Activated CD4-positive, alpha-beta T cell treated with anti-CD3 and anti-CD28 coated beads, Interleukin-2, amount 10 ng/mL, durations not matched to agents 7 days and 5 days (primary cell): ENCODE measurements around the gene DNM3. TPM values are rescaled to one million over a fixed set of nuclear protein-coding genes. Genes with fewer than 3 reads are reported as not detected.

Source experiments
- CTCF ChIA-PET: fragments of 350-600 bp; sonication (Branson Sonifier 250); formaldehyde crosslinking; loops from one replicate; lab custom pipeline; 2021; ENCODE audit warnings: antibody characterized with exemption; lab: Charles Lee
- POLR2A ChIA-PET: fragments of 350-600 bp; sonication (Branson Sonifier 250); formaldehyde crosslinking; loops from one replicate; lab custom pipeline; 2021; ENCODE audit warnings: antibody characterized with exemption; lab: Charles Lee
- DNase-seq: peaks from one replicate; pipeline ENCODE4 v3.0.0-alpha.2; 2020
- H3K27ac Mint-ChIP-seq: one replicate; pipeline ENCODE4 v1.8.0; 2021; ENCODE audit warnings: mild to moderate bottlenecking, moderate library complexity, mixed read lengths
- H3K27me3 Mint-ChIP-seq: one replicate; pipeline ENCODE4 v1.8.0; 2021; ENCODE audit warnings: mixed read lengths
- H3K36me3 Mint-ChIP-seq: one replicate; pipeline ENCODE4 v1.8.0; 2021; ENCODE audit warnings: low read depth, mixed read lengths
- H3K4me1 Mint-ChIP-seq: one replicate; pipeline ENCODE4 v1.8.0; 2021; ENCODE audit warnings: mixed read lengths
- H3K4me3 Mint-ChIP-seq: one replicate; pipeline ENCODE4 v1.8.0; 2021; ENCODE audit warnings: mild to moderate bottlenecking, moderate library complexity, mixed read lengths
- H3K9me3 Mint-ChIP-seq: one replicate; pipeline ENCODE4 v1.8.0; 2021; ENCODE audit warnings: mixed read lengths
- total RNA-seq, 2 experiments: library from RNA; stranded (reverse); gene quantifications; one replicate each; pipeline ENCODE4 v1.2.3, GENCODE V29; 2021

The DNM3 gene
- total RNA-seq, 2 experiments from 2014 or later, result 2.1 TPM

DNA sequence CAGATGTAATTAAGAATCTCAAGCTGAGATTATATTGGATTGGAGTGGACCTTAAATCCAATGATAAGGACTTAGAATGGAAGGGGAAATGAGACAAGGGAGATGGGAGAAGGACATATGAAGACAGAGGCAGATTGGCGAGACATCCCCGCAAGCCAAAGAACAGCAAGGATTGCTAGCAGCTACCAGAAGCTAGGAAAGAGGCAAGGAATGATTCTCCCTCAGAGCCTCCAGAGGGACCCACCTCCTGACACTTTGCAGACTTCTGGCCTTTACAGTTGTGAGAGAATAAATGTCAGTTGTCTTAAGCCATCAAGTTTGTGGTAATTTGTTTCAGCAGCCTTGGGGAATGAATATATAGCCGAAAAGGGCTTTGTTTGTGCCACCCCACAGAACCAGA lies 39.1 kb upstream of the DNM3 start:
- peaks cover 12% of the 10 kb centered on the region for H3K4me1 Mint-ChIP-seq
- no peaks in the 10 kb centered on the region for H3K27me3 Mint-ChIP-seq
- H3K4me3 Mint-ChIP-seq, result no peak overlapping the region
- peaks cover 10% of the 10 kb centered on the region for H3K36me3 Mint-ChIP-seq
- ChIA-PET POLR2A (interaction anchor here (0.9 kb wide), 1 partner anchor 13 kb away, joined by 3 read pairs; no protein-coding TSS in a partner anchor), CTCF (interaction anchor here (0.8 to 3.0 kb wide), 9 partner anchors 8 to 196 kb away, joined by 3 to 15 read pairs (median 4); no protein-coding TSS in a partner anchor)
- H3K27ac Mint-ChIP-seq, result no peak overlapping the region
- DNase-seq, result no peak
- H3K9me3 Mint-ChIP-seq, result no peaks in the 10 kb centered on the region

DNA sequence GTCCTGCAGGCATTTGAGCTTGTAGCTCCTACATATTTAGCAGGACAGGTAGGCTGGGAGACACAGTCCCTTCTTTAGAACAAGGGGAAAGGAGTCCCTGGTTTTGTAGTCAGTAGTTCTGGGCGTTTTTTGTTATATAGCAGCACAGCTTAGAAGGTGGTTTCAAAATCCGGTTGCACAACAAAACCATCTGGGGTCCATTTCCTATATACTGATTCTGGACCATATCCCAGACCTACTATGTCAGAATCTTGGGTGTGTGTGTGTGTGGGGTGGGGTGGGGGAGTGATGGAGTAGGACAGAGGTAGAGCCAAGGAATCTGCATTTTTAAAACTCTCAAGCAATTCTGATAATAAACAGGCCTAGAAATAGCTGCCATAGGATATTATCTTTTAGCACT lies 38.3 kb upstream of the DNM3 start:
- peaks cover 12% of the 10 kb centered on the region for H3K4me1 Mint-ChIP-seq
- peaks cover 4% of the 10 kb centered on the region for H3K36me3 Mint-ChIP-seq
- no peaks in the 10 kb centered on the region for H3K9me3 Mint-ChIP-seq
- no peaks in the 10 kb centered on the region for H3K27me3 Mint-ChIP-seq
- H3K27ac Mint-ChIP-seq, result no peak overlapping the region
- ChIA-PET CTCF (interaction anchor here (0.9 to 2.2 kb wide), 5 partner anchors 13 to 62 kb away, joined by 3 to 7 read pairs (median 4); no protein-coding TSS in a partner anchor), POLR2A (interaction anchor here (0.8 kb wide), 1 partner anchor 97 kb away, joined by 3 read pairs; no protein-coding TSS in a partner anchor)
- no peak for DNase-seq
- H3K4me3 Mint-ChIP-seq, result no peak overlapping the region

DNA sequence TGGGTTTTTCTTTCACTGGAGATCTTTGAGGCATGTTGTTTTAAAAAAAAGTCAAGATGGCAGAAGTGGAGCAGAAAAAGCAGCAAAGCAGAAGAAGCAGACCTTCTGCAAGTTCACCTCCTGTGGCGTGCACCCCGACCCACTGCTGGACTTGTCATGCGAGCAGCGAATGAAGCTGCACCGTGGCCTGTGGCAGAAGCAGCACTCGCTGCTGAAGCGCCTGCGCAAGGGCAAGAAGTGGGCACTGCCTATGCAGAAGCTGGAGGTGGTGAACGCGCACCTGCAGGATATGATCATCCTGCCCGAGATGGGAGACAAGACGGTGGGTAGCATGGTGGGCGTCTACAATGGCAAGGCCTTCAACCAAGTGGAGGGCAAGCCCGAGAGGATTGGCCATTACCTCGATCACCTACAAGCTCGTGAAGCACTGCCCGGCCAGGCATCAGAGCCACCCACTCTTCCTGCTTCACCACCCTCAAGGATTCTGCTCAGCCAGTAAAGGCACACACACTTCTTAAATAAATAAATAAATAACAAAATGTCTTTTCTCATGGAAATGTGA lies 37.8 kb upstream of the DNM3 start:
- no peak overlapping the region for H3K4me3 Mint-ChIP-seq
- no peak overlapping the region for H3K27ac Mint-ChIP-seq
- CTCF ChIA-PET, result interaction anchor here (0.9 to 2.7 kb wide), 6 partner anchors 12 to 181 kb away, joined by 3 to 12 read pairs (median 6); no protein-coding TSS in a partner anchor
- POLR2A ChIA-PET, result interaction anchor here (0.8 kb wide), 1 partner anchor 96 kb away, joined by 3 read pairs; no protein-coding TSS in a partner anchor
- peaks cover under 1% of the 10 kb centered on the region for H3K36me3 Mint-ChIP-seq
- peaks cover 12% of the 10 kb centered on the region for H3K4me1 Mint-ChIP-seq
- no peaks in the 10 kb centered on the region for H3K9me3 Mint-ChIP-seq
- no peak for DNase-seq
- no peaks in the 10 kb centered on the region for H3K27me3 Mint-ChIP-seq

DNA sequence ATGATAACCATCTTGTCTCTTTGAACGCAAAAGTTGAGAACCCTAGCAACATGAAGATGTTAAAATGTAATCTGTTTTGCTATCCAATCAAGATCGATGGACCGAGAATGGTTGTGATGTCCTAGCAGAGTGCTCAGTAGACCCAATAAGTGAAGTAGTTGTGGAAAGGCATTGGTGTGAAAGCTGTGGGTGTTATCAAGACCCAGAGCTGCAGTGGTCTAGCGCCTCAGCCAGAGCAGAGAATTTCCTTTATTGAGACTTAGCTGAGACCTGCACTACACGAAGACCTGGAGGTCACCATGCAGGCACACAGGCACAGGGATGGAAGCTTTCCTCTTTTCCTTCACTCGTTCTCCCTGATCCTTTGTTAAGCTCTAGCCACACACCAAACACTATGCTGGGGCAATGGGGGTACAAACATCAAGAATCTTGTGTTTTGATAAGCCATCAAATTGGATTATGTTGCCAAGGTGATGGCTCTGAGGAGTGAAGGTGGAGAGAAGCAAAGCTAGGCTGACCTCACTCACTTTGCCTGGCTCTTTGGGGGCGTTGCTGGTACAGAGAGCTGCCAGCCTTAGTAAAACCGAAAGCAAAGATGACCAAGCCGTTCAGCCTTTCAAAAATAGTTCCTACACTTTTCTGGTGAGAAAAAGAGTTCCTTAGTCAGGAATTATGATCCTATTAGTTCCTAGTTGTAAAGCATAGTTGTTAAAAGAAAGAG lies 35.7 kb upstream of the DNM3 start:
- H3K4me3 Mint-ChIP-seq, result no peak overlapping the region
- POLR2A ChIA-PET, result no interaction called here
- DNase-seq, result no peak
- CTCF ChIA-PET, result interaction anchor here (0.9 to 2.7 kb wide), 5 partner anchors 10 to 179 kb away, joined by 3 to 12 read pairs (median 4); no protein-coding TSS in a partner anchor
- no peaks in the 10 kb centered on the region for H3K27me3 Mint-ChIP-seq
- peaks cover 12% of the 10 kb centered on the region for H3K4me1 Mint-ChIP-seq
- no peaks in the 10 kb centered on the region for H3K9me3 Mint-ChIP-seq
- H3K27ac Mint-ChIP-seq, result no peak overlapping the region
- H3K36me3 Mint-ChIP-seq, result no peaks in the 10 kb centered on the region

DNA sequence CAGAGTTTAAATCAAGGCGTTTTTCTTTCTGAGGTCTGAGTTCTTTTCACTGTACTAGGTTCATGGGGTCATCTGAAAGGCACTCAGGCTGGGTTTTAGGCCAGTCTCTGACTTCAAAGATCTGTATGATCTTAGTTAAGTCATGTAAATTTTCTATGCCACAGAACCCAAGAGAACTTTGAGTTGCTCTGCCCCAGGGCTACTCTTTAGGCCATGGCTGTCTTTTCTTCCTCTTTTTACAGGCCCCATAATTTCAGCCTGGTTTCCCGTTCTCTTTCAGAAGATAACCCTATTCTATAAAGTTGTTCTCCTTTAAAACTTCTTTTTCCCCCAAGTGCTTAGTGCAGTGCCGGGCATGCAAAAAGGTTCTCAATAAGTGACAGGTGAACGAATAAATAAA lies 33.7 kb upstream of the DNM3 start:
- Mint-ChIP-seq H3K27me3 (no peaks in the 10 kb centered on the region), H3K27ac (no peak overlapping the region), H3K36me3 (no peaks in the 10 kb centered on the region), H3K4me3 (no peak overlapping the region), H3K4me1 (peaks cover 8% of the 10 kb centered on the region), H3K9me3 (no peaks in the 10 kb centered on the region)
- ChIA-PET CTCF (interaction anchor here (1.1 to 2.5 kb wide), 2 partner anchors 10 to 163 kb away, joined by 5 to 10 read pairs; no protein-coding TSS in a partner anchor), POLR2A (no interaction called here)
- DNase-seq, result no peak

DNA sequence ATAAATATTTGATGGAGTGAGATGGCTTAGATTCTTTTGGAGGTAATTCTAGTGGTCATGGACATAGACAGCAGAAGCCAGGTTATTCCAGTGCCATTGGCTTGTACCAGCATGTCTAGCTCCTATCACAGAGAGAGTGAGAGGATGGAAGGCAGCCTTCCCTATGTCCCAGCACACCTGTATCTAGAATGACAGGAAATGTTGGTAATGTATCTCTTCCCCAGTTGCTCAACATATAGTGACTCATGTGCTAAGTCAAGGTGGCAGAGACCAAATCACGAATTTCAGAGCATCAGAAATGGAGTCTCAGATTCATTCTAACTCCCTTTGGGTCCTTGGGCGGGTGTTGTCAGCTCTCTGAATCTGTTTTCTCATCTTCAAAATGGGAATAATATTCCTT lies 31.5 kb upstream of the DNM3 start:
- POLR2A ChIA-PET, result no interaction called here
- CTCF ChIA-PET, result interaction anchor here (1.0 to 4.1 kb wide), 2 partner anchors 9 to 10 kb away, joined by 3 to 15 read pairs; no protein-coding TSS in a partner anchor
- no peak overlapping the region for H3K27ac Mint-ChIP-seq
- H3K36me3 Mint-ChIP-seq, result no peaks in the 10 kb centered on the region
- H3K27me3 Mint-ChIP-seq, result no peaks in the 10 kb centered on the region
- no peak for DNase-seq
- peaks cover 12% of the 10 kb centered on the region for H3K4me1 Mint-ChIP-seq
- no peaks in the 10 kb centered on the region for H3K9me3 Mint-ChIP-seq
- H3K4me3 Mint-ChIP-seq, result no peak overlapping the region

DNA sequence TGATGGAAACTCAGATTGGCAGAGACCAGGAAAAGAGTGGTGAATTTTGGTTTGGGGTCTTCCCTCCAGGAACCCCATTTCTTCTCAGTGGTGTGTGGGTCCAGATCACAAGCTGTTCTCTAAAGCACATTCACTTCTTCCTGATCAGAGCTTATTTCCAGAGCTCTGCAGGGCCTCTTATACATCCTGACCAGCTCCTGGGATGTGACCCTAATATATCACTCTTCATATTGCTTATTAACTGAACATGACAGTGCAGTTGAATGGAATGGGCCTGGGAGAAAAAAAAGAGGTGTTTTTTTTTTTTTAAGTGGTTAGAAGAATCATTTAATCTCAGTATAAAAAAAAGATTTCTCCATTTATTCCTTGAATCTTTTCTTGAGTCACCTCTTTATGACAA lies 29.6 kb upstream of the DNM3 start:
- CTCF ChIA-PET, result interaction anchor here (4.1 kb wide), 1 partner anchor 11 kb away, joined by 15 read pairs; no protein-coding TSS in a partner anchor
- H3K9me3 Mint-ChIP-seq, result no peaks in the 10 kb centered on the region
- H3K27ac Mint-ChIP-seq, result no peak overlapping the region
- H3K36me3 Mint-ChIP-seq, result no peaks in the 10 kb centered on the region
- no peak for DNase-seq
- H3K4me3 Mint-ChIP-seq, result no peak overlapping the region
- POLR2A ChIA-PET, result no interaction called here
- H3K4me1 Mint-ChIP-seq, result peaks cover 6% of the 10 kb centered on the region
- no peaks in the 10 kb centered on the region for H3K27me3 Mint-ChIP-seq

DNA sequence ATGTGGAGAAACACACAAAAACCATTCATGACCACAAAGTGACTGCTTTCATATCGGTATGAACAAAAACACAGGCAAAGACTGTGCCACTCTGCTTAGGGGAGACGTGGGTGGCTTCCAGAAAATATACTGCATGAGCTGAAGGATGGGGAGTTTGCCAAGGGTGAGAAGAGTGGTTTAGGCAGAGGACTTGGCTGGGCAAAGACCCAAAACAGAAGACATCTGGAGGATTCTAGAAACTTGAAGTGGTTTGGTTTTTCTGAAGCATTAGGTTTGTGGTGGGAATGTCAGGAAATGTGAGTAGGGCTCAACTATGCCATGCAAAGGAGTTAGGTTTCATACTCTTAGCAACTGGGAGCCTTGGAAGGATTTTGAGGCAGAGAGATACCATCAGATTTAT lies 26.6 kb upstream of the DNM3 start:
- H3K36me3 Mint-ChIP-seq, result no peaks in the 10 kb centered on the region
- H3K4me1 Mint-ChIP-seq, result peaks cover 24% of the 10 kb centered on the region
- no peaks in the 10 kb centered on the region for H3K9me3 Mint-ChIP-seq
- ChIA-PET CTCF (interaction anchor here (1.8 to 1.9 kb wide), 2 partner anchors 12 to 14 kb away, joined by 4 to 7 read pairs; no protein-coding TSS in a partner anchor), POLR2A (no interaction called here)
- H3K27ac Mint-ChIP-seq, result no peak overlapping the region
- H3K4me3 Mint-ChIP-seq, result no peak overlapping the region
- no peaks in the 10 kb centered on the region for H3K27me3 Mint-ChIP-seq
- DNase-seq, result no peak

DNA sequence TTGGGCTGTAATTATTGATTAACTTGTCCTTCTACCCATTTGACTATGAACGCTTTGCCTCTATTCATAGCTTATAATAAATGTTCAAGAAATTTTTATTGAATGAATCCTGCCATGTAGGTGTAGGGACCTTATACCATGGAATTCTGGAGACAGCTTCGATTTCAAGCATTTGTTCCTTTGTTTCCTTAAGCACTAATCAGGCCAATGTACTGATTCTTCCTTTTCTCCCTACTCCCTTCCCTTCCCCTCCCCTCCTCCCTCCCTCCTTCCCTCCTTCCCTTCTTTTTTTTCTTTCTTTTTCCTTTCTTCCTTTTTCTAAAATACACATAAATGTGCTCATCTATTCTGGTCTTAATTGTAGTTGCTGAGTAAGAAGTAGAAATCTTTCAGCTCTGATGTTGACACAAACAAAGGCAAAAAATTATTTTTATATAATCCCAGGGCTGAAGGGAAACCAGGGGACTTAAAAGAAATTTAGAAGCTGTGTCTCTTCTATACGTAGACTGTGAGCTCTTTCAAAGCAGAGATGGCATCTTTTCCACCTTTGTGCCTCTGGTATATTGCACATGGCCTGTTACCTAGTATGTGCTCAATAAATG lies 24.9 kb upstream of the DNM3 start:
- Mint-ChIP-seq H3K27me3 (no peaks in the 10 kb centered on the region), H3K27ac (no peak overlapping the region), H3K9me3 (no peaks in the 10 kb centered on the region), H3K36me3 (no peaks in the 10 kb centered on the region), H3K4me1 (peaks cover 24% of the 10 kb centered on the region), H3K4me3 (no peak overlapping the region)
- ChIA-PET CTCF (interaction anchor here (0.6 to 1.9 kb wide), 5 partner anchors 9 to 171 kb away, joined by 3 to 10 read pairs (median 4); no protein-coding TSS in a partner anchor), POLR2A (no interaction called here)
- DNase-seq, result no peak

DNA sequence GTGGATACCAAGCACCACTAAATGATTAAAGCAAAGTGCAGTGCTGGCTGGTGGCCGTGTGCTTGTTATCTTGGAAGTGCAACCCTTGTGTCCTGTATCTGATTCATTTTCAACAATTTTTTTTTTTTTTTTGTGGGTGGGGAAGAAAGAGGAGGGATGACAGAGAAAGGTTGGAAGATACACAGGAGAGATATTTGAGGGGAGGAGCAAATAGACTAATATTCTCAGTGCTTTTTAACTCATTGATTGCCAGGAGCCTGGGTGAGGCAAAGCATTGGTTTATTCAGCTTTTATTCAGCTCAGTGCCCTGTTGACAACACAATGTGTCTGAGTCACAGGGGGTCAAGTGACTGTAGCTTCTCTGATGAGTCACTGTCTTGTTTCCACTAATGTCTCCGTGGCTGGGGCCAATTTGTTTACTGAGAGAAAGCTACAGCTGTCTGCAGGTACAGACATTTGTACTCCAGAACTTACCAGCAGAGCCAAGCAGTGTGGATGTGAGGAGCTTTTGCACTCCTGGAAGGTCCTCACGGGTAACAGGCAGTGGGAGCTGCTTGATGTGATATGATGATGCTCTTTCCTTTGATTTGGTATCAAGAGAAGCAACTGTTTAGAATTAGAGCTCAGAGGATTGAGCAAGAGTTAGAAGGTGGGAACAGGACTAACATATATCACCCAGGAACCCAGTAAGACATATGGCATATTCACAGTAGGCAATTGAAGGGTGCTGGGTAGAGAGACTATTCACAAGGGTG lies 23.6 kb upstream of the DNM3 start:
- peaks cover 24% of the 10 kb centered on the region for H3K4me1 Mint-ChIP-seq
- H3K27me3 Mint-ChIP-seq, result no peaks in the 10 kb centered on the region
- no peak overlapping the region for H3K4me3 Mint-ChIP-seq
- peak; percentile 21 for DNase-seq
- H3K9me3 Mint-ChIP-seq, result no peaks in the 10 kb centered on the region
- H3K36me3 Mint-ChIP-seq, result no peaks in the 10 kb centered on the region
- POLR2A ChIA-PET, result interaction anchor here (0.6 kb wide), 1 partner anchor 24 kb away, joined by 6 read pairs; the partner anchor contains the start of gene DNM3
- H3K27ac Mint-ChIP-seq, result peak overlapping the region; percentile 31
- CTCF ChIA-PET, result interaction anchor here (1.0 to 2.3 kb wide), 4 partner anchors 10 to 24 kb away, joined by 3 to 10 read pairs (median 7); partner anchors contain the start of gene DNM3

DNA sequence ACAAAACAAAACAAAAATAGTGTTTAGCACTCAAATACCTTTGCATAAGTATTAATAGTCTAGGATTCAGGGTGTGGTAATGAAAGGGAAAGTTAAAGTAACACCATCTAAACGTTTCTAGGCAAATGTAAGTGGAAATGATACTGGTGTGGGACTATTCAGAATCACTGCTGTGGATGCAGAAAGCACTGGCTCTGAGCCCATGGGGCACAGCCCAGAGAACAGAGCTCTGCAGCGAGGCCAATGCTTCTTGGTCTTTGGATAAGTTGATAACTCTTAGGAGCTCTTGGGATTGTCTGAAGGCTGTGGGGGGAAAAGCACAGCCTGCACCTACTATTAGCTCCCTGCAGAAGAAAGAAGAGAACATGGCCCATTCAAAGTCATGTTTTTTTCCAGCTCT lies 21.4 kb upstream of the DNM3 start:
- ChIA-PET CTCF (interaction anchor here (0.7 to 1.0 kb wide), 2 partner anchors 10 to 111 kb away, joined by 3 read pairs; no protein-coding TSS in a partner anchor), POLR2A (no interaction called here)
- DNase-seq, result no peak
- Mint-ChIP-seq H3K36me3 (no peaks in the 10 kb centered on the region), H3K27me3 (no peaks in the 10 kb centered on the region), H3K27ac (no peak overlapping the region), H3K4me1 (peaks cover 19% of the 10 kb centered on the region), H3K4me3 (no peak overlapping the region), H3K9me3 (no peaks in the 10 kb centered on the region)

DNA sequence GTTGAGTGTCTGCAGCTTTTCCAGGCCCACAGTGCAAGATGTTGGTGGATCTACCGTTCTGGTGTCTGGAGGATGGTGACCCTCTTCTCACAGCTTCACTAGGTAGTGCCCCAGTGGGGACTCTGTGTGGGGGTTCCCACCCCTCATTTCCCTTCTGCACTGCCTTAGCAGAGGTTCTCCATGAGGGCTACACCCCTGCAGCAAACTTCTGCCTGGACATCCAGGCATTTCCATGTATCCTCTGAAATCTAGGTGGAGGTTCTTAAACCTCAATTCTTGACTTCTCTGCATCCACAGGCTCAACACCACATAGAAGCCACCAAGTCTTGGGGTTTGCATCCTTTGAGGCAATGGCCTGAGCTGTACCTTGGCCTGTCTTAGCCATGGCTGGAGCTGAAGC lies 14.3 kb upstream of the DNM3 start:
- ChIA-PET CTCF (no interaction called here), POLR2A (no interaction called here)
- Mint-ChIP-seq H3K4me3 (no peak overlapping the region), H3K27me3 (no peaks in the 10 kb centered on the region), H3K27ac (no peak overlapping the region), H3K9me3 (peaks cover 22% of the 10 kb centered on the region), H3K4me1 (no peaks in the 10 kb centered on the region), H3K36me3 (peaks cover 4% of the 10 kb centered on the region)
- DNase-seq, result no peak
